GM19099 (cell line): Measurements from ENCODE around the gene GATD1.

Experiments
- POLR2A ChIP-seq: IDR thresholded peaks from 3 replicates; pipeline ENCODE4 v1.6.1; 2011; ENCODE audit warnings: low read depth; ENCODE audit not compliant: insufficient read length; ENCODE audit errors: extremely low read depth

GATD1 gene

DNA sequence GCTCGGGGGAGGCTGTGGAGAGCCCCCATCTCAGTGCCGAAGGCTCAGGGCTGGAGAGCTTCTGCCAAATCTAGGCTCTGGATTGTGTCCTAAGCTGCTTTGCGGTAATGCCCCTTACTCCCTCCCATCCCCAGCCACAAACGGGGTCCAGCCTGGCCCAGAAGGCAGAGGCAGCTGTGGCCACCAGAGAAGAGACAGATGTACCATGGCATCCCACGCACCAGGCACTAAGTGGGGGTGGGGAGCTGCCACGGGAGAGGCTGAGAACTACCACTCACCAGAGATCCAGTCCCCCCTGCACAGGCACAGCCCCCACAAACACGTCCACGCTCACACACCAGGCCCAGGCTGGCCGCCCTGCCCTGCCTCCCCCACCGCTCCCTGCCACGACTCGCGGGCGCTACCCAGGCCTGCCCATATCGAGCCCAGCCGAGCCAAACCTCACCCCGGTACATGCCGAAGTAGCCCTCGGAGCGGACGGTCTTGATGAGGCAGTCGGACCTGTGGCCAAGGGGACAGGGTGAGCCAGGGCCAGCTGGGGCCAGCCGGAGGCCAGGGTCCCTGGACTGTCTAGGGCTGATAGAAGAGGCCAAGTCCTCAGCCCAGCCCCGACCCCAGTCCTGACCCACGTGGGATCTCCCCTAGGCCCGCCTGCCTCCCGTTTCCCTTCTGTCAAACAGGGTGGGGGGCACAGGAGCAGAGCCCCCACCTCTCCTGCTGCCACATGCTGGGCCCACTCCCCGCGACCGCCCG, 16.9 kb upstream of the GATD1 start:
- no peak for TF ChIP-seq POLR2A

GRCh38 chr11:793556-793955, 16.3 kb upstream of the GATD1 start:
- no peak for TF ChIP-seq POLR2A

GRCh38 chr11:792873-793272, 15.6 kb upstream of the GATD1 start:
- no peak for TF ChIP-seq POLR2A

DNA sequence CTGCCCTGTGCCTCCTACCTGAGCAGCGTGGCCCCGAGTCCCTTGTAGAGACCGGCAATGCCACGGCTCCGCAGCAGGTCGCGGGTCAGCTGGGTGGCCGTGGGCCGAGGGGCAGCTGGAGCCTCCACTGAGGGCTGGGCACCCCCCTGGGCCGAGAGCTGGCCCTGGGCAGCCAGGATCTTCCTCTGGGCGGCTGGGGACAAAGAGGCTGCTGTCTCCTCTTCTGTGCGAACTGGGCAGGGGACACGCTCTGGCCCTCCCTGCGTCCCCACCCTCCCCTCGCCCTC, 15.2 kb upstream of the GATD1 start:
- TF ChIP-seq POLR2A: no peak

GRCh38 chr11:791658-792534, 14.6 kb upstream of the GATD1 start:
- no peak for TF ChIP-seq POLR2A

DNA sequence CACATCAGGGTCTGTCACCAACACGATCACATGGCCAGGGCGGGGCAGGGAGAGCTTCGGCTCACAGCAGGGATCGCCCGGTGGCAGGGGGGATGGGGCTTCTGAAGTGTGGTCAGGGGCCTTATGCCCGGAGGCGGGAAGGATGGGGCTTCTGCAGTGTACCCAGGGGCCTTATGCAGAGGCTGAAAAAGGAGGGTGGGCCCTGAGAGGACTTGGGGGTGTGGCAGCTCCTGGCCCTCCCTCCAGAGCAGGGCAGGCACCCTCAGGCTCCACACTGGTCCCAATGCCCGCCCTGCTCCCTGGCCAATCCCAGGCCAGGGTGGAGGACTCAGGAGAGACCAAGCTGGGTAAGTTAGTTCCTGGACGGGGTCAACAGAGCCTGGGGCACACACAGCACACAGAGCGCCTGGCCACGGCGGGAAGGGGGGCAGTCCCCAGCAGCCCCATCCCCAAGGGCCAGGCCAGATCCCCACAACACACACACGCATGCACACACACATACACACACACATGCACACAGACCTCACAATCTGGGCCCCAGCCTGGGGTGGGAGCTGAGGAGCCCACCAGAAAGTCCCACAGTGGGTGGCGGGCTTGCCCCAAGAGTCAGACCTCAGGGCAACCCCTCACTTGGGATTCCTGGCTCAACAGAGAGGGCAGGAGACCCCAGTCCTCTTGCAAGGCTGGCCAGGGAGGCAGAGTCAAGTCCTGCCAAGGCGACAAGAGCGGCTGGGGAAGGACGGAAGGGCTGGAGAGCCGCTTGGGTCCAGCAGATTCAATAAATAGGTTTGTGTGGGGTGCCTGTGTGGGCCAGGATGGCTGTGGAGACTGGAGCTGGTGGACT, 13.7 kb upstream of the GATD1 start:
- TF ChIP-seq POLR2A: no peak

GRCh38 chr11:789943-790342, 12.7 kb upstream of the GATD1 start, which contains the start of gene CEND1:
Gene CEND1, minus strand, starts transcription at chr11:790090. Its CDS starts 1,514 bp downstream, at chr11:788576.
- TF ChIP-seq POLR2A: peak; percentile 11

- no peak for TF ChIP-seq POLR2A
Observed at GRCh38 chr11:788953-789940, 12.0 kb upstream of the GATD1 start.

DNA sequence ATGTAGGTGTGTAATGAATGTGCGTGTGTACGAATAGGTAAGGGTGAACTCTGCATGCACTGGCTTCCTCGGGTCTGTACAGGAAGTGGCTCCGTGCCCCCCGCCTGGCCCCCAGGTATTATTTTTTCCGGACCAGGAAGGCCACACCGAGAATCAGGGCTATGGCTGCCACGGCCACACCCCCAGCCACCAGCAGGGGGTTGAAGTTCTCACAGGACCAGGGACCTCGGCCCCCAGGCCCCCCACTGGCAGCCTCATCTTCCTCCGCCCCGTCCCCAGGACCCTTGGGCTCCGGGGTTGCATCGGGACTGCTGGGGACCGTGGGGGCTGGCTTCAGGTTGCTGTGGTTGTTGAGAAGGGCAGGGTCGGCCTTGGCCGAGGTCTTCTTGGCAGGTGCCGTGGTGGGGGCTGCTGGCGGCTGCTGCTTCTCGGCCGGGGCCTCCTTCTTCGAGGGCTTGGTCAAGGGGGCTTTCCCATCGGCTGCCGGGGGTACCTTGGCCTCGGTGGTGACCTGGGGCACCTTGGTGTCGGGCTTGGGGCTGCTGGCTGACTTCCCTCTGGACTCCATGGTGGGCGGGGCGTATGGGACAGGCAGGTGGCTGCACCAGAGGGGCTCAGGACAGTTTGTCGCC, 10.8 kb upstream of the GATD1 start:
- TF ChIP-seq POLR2A: no peak

- TF ChIP-seq POLR2A: no peak
Observed at GRCh38 chr11:787084-787675, 9.9 kb upstream of the GATD1 start.

DNA sequence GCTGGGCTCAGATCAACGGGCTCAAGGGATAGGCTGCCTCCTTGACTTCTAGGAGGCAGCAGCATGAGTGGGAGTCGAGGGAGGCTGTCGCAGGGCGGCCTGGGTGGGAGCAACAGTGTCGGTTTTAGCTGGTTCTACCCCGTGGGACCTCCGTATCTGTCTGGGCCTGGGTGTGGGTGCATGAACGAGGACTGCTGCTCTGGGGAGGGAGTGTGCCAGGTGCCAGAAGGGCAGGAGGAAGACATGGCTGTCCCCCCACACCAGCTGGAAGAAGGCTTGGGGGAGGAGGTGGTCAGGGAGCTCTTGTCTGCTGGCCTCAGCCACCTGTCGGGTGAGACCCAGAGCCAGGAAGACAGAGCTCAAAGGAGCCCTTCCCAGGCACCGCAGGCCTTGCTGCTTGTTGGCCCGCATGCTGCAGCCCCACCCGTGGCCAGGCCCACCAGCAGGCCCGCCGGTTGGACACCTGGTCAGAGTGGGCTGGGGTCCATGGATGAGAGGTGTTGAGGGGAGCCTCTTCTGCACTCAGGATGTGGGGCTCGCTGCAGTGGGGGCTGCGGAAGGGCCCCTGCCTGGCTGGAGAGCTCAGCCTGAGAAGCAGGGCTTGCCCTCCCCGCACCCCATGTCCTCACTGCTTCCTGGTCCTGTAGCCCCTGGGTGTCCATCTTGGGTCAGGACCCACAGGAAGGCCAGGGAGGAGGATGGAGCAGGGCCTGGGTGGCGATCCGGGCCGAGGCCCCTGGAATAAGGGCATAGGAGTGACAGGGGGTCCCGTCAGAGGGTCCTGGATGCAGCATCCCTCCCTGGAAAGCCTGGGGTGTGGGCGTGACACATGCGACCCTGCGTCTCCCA, 9.2 kb upstream of the GATD1 start:
- TF ChIP-seq POLR2A: peak; percentile 29

- no peak for TF ChIP-seq POLR2A
Observed at GRCh38 chr11:783581-784015, 6.3 kb upstream of the GATD1 start.
